Keratinocyte (primary cell): ENCODE results near the gene ATXN10. TPM values are rescaled to one million over a fixed set of nuclear protein-coding genes. Genes with fewer than 3 reads are reported as not detected.
A peak's percentile ranks its signal among the peaks of the same experiment; 100 is the strongest.

Experiments
- DNase-seq: peaks from one replicate; pipeline ENCODE4 v3.0.0-alpha.2; 2011; ENCODE audit warnings: low read depth, missing footprints, low spot score
- FAIRE-seq: peaks from 2 replicates; lab custom pipeline; 2011; peaks lifted over from hg19 to GRCh38; lab: Jason Lieb, UNC
- H2AFZ ChIP-seq: 2 replicates; pipeline ENCODE4 v1.6.0; 2012; ENCODE audit warnings: low read length, control low read depth, inconsistent platforms; ENCODE audit not compliant: control insufficient read depth
- H3K27ac ChIP-seq: 2 replicates; pipeline ENCODE4 v1.5.1; 2011; ENCODE audit warnings: low read length; ENCODE audit not compliant: control insufficient read depth, insufficient read depth
- H3K27me3 ChIP-seq: 3 replicates; pipeline ENCODE4 v1.6.0; 2011; ENCODE audit warnings: low read length; ENCODE audit not compliant: control insufficient read depth, insufficient read depth; ENCODE audit errors: extremely low read depth
- H3K36me3 ChIP-seq, 2 experiments: 2 replicates in 1 of 2; 3 replicates in 1 of 2; pipeline ENCODE4 v1.5.1; 2011; ENCODE audit warnings: low read length in 2 of 2, mild to moderate bottlenecking in 1 of 2; ENCODE audit not compliant: control insufficient read depth in 2 of 2, insufficient read depth in 2 of 2; ENCODE audit errors: extremely low read depth in 1 of 2
- H3K4me1 ChIP-seq: 3 replicates; pipeline ENCODE4 v1.5.1; 2011; ENCODE audit warnings: low read length; ENCODE audit not compliant: control insufficient read depth, insufficient read depth; ENCODE audit errors: extremely low read depth
- H3K4me2 ChIP-seq: 3 replicates; pipeline ENCODE4 v1.6.0; 2011; ENCODE audit warnings: low read depth, low read length; ENCODE audit not compliant: control insufficient read depth, insufficient read depth; ENCODE audit errors: extremely low read depth
- H3K4me3 ChIP-seq, 3 experiments: fragments of 200-600 bp in 1 of 3; sonication (generic) in 1 of 3; 2 replicates in 2 of 3; 3 replicates in 1 of 3; pipeline ENCODE4 v1.5.1; 2011 to 2016; ENCODE audit warnings: low read length in 3 of 3, mild to moderate bottlenecking in 3 of 3, control low read depth in 2 of 3, inconsistent platforms in 1 of 3, low read depth in 1 of 3, mixed read lengths in 1 of 3, mixed run types in 1 of 3, moderate library complexity in 1 of 3; ENCODE audit not compliant: control insufficient read depth in 2 of 3, insufficient read depth in 2 of 3; ENCODE audit errors: extremely low read depth in 1 of 3
- H3K79me2 ChIP-seq: 2 replicates; pipeline ENCODE4 v1.6.0; 2012; ENCODE audit warnings: low read length; ENCODE audit not compliant: control insufficient read depth, insufficient read depth
- H3K9ac ChIP-seq: 3 replicates; pipeline ENCODE4 v1.6.0; 2011; ENCODE audit warnings: low read length; ENCODE audit not compliant: control insufficient read depth, insufficient read depth; ENCODE audit errors: extremely low read depth
- H3K9me1 ChIP-seq: 3 replicates; pipeline ENCODE4 v1.6.0; 2011; ENCODE audit warnings: low read length; ENCODE audit not compliant: control insufficient read depth, insufficient read depth; ENCODE audit errors: extremely low read depth
- H3K9me3 ChIP-seq: 2 replicates; pipeline ENCODE4 v1.5.1; 2012; ENCODE audit warnings: low read depth, low read length; ENCODE audit not compliant: control insufficient read depth
- H4K20me1 ChIP-seq: 3 replicates; pipeline ENCODE4 v1.6.0; 2011; ENCODE audit warnings: low read length; ENCODE audit not compliant: control insufficient read depth, insufficient read depth; ENCODE audit errors: extremely low read depth
- CTCF ChIP-seq, 3 experiments: IDR thresholded peaks in 1 of 3; conservative IDR thresholded peaks in 1 of 3; optimal IDR thresholded peaks in 1 of 3; 2 replicates in 2 of 3; 3 replicates in 1 of 3; pipeline versions ENCODE3 to v1.5.1; 2011; ENCODE audit warnings: low read length in 3 of 3, mild to moderate bottlenecking in 3 of 3, moderate library complexity in 2 of 3, control low read depth in 1 of 3, inconsistent platforms in 1 of 3; ENCODE audit not compliant: insufficient read depth in 2 of 3; ENCODE audit errors: extremely low read depth in 1 of 3
- EZH2 ChIP-seq: IDR thresholded peaks from one replicate; pipeline ENCODE4 v1.6.1; 2012; ENCODE audit warnings: inconsistent platforms, mild to moderate bottlenecking, low read length, moderate library complexity
- dilution Hi-C: fragments of 300-500 bp; cut with MboI; formaldehyde crosslinking; loops from one replicate; pipeline ENCODE4 v1.7.0; 2020; ENCODE audit warnings: low sequenced_read_pairs; ENCODE audit not compliant: extremely low pct_ligation_motif_present
- polyA plus RNA-seq, 5 experiments: library from polyadenylated mRNA; depleted of rRNA in 3 of 5; stranded (reverse) in 3 of 5; stranded (forward) in 1 of 5; unstranded in 1 of 5; fragments of >200 nt; gene quantifications; 1 replicate in 1 of 5; 2 replicates in 3 of 5; 3 replicates in 1 of 5; pipeline versions ENCODE4 v1.2.1 to v1.2.3, GENCODE V29; 2011 to 2012; ENCODE audit warnings: missing spikeins in 2 of 5, low read depth in 1 of 5, low replicate concordance in 1 of 5

ATXN10 gene
- polyA plus RNA-seq, 1 donor (not counting 4 experiments of a cell fraction or from before 2014, with no cell fraction given): 276 TPM

- Histone ChIP-seq H3K79me2 (peaks cover 43% of the 10 kb centered on the region), H3K27me3 (no peaks in the 10 kb centered on the region), H3K4me1 (peaks cover 41% of the 10 kb centered on the region), H3K27ac (peak overlapping the region; percentile 38), H3K36me3 (peaks cover 7 to 13% of the 10 kb centered on the region in 2 experiments), H4K20me1 (no peaks in the 10 kb centered on the region), H3K9me3 (no peaks in the 10 kb centered on the region), H3K4me2 (peak overlapping the region; percentile 57), H2AFZ (no peak overlapping the region), H3K9me1 (no peaks in the 10 kb centered on the region), H3K9ac (no peak overlapping the region), H3K4me3 (peak overlapping the region in 1 of 3 experiments; percentile 4)
- FAIRE-seq (peak; percentile 99), DNase-seq (peak; percentile 80)
- TF ChIP-seq EZH2: no peak
- TF ChIP-seq CTCF (optimal IDR thresholded peaks at IDR 0.05 in 1 of 3, IDR thresholded peaks at IDR 0.05 in 1 of 3, conservative IDR thresholded peaks at IDR 0.05 in 1 of 3; ENCODE audit: extremely low read depth in 1 of 3, insufficient read depth in 2 of 3, low read length in 3 of 3): no peak
- dilution Hi-C loops: no loop called here
Observed at GRCh38 chr22:45688600-45689080, 17.0 kb downstream of the ATXN10 start.

GRCh38 chr22:45689211-45689610 lies 17.6 kb downstream of the ATXN10 start:
- no peaks in the 10 kb centered on the region for H4K20me1 ChIP-seq
- peak overlapping the region; percentile 5 for H3K27ac ChIP-seq
- H3K36me3 ChIP-seq: peaks cover 8 to 18% of the 10 kb centered on the region in 2 experiments
- H3K9me3 ChIP-seq: no peaks in the 10 kb centered on the region
- H2AFZ ChIP-seq: no peak overlapping the region
- peaks cover 37% of the 10 kb centered on the region for H3K79me2 ChIP-seq
- no peak overlapping the region for H3K9ac ChIP-seq
- peaks cover 38% of the 10 kb centered on the region for H3K4me1 ChIP-seq
- TF ChIP-seq EZH2 (no peak), CTCF (optimal IDR thresholded peaks at IDR 0.05 in 1 of 3, IDR thresholded peaks at IDR 0.05 in 1 of 3, conservative IDR thresholded peaks at IDR 0.05 in 1 of 3; ENCODE audit: extremely low read depth in 1 of 3, insufficient read depth in 2 of 3, low read length in 3 of 3) (no peak)
- dilution Hi-C loops: no loop called here
- FAIRE-seq: no peak
- DNase-seq: no peak
- H3K9me1 ChIP-seq: no peaks in the 10 kb centered on the region
- H3K4me3 ChIP-seq: no peak overlapping the region
- no peaks in the 10 kb centered on the region for H3K27me3 ChIP-seq
- peak overlapping the region; percentile 57 for H3K4me2 ChIP-seq
